ENCODE measurements around the gene PIGV.

The PIGV gene

DNA sequence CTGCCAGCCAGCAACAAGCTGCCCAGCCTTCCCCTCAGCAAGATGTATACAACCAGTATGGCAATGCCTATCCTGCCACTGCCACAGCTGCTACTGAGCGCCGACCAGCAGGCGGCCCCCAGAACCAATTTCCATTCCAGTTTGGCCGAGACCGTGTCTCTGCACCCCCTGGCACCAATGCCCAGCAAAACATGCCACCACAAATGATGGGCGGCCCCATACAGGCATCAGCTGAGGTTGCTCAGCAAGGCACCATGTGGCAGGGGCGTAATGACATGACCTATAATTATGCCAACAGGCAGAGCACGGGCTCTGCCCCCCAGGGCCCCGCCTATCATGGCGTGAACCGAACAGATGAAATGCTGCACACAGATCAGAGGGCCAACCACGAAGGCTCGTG, 13.3 kb upstream of the PIGV start:
- no peak for DNase-seq

DNA sequence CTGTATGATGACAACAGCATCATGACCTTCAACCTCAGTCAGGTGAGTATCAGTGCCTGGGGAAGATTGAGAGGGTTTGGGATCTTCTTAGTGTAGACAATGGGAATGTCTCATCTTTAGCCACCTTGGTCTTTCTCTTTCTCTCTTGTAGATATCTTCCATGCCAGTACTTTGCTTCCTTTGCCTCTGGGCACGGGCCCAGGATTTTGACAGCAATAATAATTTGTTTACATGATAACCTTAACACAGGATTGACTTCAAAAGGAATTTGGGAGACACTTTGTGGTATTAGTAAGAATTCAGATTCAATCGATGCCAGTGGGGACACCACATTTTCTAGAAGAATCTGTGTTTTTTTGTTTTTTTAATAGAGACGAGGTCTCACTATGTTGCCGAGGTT, 12.1 kb upstream of the PIGV start:
- no peak for DNase-seq

DNA sequence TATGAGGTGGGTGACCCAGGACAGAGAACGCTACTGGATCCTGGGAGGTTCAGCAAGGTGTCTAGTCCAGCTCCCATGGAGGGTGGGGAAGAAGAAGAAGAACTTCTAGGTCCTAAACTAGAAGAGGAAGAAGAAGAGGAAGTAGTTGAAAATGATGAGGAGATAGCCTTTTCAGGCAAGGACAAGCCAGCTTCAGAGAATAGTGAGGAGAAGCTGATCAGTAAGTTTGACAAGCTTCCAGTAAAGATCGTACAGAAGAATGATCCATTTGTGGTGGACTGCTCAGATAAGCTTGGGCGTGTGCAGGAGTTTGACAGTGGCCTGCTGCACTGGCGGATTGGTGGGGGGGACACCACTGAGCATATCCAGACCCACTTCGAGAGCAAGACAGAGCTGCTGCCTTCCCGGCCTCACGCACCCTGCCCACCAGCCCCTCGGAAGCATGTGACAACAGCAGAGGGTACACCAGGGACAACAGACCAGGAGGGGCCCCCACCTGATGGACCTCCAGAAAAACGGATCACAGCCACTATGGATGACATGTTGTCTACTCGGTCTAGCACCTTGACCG, 8.6 kb upstream of the PIGV start:
- no peak for DNase-seq

DNA sequence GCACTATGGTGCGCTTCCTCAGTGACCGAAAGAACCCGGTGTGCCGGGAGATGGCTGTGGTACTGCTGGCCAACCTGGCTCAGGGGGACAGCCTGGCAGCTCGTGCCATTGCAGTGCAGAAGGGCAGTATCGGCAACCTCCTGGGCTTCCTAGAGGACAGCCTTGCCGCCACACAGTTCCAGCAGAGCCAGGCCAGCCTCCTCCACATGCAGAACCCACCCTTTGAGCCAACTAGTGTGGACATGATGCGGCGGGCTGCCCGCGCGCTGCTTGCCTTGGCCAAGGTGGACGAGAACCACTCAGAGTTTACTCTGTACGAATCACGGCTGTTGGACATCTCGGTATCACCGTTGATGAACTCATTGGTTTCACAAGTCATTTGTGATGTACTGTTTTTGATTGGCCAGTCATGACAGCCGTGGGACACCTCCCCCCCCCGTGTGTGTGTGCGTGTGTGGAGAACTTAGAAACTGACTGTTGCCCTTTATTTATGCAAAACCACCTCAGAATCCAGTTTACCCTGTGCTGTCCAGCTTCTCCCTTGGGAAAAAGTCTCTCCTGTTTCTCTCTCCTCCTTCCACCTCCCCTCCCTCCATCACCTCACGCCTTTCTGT, 7.3 kb upstream of the PIGV start:
- no peak for DNase-seq

DNA sequence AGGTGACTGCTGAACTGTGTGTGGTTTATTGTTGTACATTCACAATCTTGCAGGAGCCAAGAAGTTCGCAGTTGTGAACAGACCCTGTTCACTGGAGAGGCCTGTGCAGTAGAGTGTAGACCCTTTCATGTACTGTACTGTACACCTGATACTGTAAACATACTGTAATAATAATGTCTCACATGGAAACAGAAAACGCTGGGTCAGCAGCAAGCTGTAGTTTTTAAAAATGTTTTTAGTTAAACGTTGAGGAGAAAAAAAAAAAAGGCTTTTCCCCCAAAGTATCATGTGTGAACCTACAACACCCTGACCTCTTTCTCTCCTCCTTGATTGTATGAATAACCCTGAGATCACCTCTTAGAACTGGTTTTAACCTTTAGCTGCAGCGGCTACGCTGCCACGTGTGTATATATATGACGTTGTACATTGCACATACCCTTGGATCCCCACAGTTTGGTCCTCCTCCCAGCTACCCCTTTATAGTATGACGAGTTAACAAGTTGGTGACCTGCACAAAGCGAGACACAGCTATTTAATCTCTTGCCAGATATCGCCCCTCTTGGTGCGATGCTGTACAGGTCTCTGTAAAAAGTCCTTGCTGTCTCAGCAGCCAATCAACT, 6.4 kb upstream of the PIGV start:
- DNase-seq: no peak

DNA sequence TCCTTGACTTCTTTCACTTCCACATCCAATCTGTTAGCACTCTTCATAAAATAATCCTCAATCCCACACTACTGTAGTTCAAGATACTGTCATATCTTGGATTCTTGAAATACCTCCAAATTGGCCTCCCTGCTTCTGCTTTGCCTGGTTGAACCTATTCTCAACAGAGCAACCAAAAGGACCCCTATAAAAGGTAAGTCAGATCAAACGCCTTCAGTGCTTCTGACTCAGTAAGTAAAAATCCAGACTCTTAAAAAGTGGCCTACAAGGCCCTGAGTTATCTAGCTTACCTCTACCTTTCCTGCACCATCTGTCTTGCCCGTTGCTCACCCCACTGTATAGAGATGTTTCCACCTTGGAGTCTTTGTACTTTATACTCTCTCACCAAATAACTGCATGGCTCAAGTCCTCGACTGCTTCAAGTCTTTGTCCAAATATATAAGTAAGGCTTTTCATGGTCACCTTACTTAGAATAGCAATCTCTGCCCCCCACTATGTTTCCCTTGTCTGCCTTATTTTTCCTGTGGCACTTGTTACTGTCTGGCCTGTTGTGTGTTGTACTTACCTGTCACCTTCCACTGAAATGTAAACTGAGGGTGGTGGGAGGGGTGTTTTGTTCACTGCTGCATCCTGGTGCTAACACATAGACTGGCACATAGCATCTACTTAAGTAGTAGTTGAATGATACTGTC, 5.1 kb upstream of the PIGV start:
- DNase-seq: no peak

DNA sequence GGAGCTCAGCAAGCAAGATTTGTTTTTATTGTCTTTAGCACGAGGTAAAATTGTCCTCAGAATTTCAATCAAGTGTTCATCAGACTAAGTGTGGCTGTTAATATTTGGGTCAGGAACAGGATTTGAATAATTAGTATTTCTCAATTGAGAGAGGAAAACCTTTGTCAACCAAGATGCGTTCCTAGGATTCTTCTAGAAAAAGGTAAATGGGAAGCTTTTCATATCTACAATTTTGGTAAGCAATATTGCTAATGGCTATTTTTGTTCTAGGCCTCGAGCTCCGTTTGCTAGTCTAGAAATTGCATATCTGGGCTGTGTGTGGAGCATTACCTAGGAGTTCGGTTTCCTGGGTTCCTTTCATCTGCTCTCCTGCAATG, 4.1 kb upstream of the PIGV start:
- no peak for DNase-seq

DNA sequence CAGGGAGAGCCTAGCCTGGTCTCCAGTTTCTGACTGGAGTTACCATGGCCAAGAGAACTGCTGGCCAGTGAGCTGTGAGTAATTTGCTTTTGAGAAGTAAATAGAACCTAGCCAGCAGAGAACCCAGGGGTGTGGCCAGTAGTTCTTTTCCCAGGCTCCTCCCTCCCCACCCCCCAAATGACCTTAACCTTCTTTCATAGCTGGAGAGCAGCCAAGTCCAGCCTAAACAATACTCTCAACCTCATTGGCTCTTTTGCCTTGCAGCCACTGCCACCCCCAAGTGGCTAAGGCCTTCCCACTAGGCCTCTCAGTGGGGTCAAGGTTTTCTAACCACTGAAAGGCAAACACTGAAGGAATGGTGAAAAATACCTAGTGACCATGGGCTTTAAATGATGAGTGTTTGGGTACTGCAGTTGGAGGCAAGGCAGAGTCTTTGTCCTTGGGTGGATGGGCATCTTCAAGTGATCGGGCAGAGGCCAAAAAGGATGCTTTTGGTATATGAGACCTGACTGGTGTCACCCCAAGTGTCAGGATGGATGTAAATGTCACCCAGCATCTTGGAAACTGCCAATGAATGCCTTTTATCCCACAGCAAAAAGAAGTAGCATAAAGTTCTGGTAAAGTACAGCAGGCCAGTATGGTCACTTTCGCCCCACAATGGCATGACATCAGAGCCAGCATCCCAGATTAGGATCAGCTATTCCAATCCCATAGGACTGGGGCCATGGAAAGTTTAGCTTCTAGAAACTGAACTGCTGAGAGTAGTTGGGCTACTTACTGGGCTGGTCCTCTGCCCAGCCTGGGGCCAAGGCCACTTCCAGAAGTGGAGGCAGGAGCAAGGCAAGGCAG, 3.5 kb upstream of the PIGV start:
- DNase-seq: peak in 1 of 2 donors; percentile 12

DNA sequence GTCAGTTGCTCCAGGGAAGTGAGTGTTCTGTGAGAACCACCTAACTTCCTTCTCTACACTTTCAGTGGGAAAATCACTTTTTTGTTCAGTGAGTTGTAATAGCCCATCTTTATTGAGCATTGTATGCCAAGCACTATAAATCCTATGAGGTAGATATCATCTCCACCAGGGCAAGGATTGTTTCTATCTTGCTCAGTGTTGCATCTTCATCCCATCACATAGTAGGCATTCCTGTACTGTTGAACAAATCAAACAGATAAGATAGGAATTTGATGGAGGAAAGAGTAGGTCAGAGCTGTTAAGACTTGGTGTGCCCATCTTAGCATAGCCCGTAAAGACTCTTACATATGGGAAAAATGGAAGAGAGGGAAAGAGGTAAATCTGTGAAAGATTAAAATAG, 2.9 kb upstream of the PIGV start:
- DNase-seq: no peak

DNA sequence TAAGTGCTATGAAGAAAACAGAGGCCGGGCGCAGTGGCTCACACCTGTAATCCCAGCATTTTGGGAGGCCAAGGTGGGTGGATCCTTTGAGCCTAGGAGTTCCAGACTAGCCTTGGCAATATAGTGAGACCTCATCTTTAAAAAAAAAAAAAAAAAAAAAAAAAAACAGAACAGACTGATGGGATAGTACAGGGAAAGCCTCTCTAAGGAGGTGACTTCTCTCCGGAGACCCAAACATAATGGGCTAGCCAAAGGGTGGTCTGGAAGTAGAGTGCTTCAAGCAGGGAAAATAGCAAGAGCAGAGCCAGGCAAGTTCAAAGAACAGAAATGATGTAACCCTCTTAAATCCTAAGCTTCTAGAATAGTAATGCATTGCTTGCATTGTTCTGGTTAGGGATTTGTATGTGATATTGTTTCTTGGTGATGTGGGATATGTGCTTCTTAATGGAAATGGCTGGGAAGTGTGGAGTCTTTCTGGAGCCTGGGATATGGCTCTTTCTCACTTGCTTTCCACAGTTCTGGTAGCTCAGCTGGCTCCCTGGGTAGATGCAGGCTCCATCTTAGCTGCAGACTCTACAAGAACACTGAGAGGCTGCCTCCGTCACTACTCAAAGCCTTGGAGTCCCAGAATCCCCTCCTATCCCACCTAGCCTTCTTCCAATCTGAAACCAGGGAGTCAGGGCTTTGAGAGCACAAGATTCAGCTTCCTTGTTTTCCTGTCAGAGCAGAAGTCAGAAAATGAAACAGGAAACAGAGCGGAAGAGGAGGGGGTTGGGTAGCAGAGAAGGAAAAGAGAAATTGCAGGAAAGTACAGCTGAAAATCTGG, 1.9 kb upstream of the PIGV start:
- peak in 1 of 2 donors; percentile 40 for DNase-seq

DNA sequence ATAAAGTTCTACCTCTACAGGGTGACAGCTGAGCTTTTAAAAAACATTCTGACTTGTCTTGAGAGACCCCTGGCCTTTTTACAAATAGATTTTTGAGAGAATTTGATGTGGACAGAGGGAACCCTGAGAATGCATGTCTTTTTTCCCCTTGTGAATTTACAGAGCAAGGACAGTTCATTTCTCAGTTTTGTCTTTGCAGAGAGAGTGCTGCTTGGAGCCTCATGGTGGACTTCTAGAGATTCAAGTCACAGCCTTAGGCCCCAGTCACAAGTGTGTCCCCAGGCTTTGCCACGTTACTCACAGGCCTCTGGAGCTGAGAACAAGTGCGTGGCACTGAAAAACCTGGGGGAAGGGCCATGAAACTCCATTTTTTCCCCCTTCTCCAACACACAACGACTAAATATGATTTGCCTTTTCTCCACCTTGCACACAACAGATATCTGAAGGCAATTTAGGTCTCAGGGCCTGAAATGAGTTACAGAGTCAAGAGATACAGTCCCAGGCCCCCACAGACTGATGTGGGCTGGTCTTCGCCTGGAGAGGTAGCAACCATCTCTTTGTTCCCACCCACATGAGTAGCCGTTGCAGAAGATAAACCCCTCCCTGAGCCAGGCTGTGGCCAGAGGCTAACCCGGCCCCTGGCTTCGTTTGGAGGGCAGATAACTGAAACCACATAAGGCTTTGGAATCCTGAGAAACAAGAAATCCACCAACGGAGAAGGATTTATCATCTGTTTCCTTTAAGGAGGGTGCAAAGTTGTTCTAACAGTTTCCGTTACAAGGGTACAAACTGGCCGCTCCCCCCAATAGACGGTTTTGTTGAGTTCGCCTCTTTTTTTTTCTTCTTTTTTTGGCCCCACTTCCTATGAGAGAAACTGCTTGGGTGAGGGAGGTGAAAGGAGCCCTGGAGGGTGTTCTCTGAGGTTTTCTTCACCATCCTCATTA, 1.0 kb upstream of the PIGV start:
- DNase-seq: peak; percentile 9 to 27

DNA sequence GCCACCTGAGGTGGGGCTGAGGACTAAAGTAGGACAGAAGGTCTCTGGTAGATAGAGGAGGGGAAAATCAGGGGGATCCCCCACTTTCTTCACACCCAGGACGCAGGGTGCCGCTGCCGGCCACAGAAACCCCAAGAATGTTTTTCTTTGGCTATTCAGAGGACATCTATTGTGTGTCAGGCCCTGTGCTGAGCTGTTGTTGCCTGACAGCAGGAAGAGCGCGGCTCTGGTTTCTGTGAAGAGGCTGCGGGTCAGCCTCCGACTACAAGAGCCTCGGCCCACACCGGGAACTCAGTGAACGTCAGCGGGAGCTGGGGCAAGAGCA, 407 bp upstream of the PIGV start:
- DNase-seq: peak; percentile 79 to 89

DNA sequence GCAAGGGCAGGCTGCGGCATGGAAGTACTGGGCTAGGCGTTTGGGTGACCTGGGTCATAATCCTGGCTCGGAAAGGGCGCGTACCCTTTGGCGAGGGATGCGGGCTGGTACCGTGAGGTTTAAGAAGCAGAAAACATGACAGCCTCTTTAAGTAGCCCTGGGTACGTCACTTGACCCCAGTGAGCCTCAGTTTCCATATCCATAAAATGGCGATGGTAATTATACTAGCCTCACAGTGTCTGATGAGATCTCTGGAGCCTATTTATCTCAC, 700 bp downstream of the PIGV start:
- no peak for DNase-seq

DNA sequence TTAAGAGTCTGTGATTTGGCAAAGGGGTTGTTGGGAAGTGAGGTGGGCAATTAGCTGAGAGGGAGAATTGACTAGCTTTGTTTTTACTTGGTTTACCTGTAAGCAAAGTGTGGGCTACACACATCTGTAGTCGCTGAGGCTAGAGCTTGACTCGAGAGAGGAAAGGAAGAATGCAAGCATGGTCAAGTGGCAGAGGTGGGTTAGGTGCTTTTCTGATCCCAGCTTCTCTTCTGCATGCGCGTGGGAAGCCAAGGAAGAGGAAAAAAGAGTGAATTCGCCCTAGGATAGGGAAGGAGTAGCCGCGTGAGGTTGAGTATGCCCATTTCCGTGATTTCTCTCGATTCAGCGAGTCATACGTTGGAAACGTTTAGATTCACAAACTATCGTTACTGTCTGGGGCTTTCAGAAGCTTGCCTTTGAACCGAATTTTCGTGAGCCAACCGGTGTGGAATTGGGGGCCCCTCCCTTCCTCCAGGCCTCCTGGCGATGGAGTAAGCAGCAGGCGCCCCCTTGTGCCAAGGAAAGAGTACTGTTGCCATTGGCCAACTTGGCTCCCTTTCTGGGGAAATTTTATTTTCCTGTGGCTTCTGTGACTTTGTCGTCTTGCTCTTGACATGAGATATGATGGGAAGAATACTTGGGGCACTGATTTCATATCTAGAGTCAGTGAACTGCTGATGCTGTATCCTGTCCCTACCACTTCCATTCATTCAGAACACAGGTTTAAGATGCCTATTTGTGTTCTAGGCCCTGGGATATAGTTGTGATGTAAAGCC, 1.3 kb downstream of the PIGV start:
- peak; percentile 88 to 91 for DNase-seq

DNA sequence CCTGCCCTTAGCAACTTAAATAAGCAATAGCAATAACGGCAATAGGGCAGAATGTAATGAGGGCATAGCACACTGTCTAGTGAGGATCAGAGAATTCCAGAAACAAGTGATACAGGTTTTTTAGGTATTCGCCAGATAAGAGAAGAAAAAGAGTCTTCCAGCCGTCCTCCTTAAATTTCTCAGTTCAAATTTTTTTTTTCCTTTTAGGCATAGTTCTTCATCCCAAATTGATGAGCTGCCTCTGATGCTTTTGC, 1.8 kb downstream of the PIGV start:
- DNase-seq: no peak

DNA sequence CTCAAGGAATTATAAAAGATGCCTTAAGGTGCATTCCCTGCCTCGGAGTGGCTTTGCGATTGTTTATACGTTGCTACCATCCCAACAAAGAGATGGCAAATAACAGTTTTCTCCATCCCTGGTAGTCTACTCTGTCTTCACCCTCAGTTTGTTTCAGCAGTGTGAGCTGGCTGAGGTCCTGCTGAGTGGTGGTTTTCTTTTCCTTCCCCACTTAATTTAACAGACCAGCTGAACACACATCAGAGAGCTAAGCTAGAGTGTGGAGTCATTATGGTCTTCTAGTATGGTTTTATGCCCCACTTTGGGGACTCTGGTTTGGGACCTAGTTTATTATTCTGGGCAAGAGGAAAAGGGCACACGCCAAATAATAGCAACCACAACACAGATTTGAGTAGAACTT, 2.2 kb downstream of the PIGV start:
- no peak for DNase-seq

DNA sequence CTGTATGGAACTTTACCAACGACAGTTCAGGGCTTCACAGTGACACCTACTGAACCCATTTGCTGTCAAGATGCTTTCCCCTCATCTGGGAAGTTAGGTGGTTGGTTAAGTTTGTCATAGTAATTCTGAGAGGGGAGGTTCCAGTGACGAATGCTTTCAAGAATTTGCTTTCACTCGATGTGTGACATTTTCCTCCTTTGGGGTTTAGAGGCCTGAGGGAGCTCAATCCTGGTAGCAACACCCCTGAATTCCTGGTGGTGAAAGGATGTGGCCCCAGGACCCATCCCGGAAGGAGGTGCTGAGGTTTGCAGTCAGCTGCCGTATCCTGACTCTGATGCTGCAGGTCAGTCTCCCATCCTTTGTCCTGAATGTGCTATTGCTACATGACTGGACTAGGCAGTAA, 2.8 kb downstream of the PIGV start:
- DNase-seq: peak in 1 of 2 donors; percentile 46

DNA sequence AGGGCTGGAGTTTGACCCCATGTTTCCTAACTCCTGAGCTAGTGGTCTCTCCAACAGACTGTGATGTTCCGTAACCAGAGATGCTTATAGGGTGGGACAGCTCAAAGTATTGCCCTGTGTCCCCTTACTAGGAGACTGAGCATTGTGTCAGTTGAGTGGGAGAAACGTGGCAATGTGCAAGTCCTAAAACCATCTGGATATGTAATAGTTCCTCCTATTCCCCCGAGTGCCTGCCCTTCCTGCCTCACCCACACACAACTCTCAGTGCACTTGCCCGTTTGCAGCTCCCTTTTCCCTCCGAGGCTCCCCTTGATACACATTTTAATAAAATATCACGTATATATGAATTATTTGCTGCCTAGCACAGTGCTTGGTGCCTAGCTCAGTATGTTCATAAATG, 3.4 kb downstream of the PIGV start:
- no peak for DNase-seq

DNA sequence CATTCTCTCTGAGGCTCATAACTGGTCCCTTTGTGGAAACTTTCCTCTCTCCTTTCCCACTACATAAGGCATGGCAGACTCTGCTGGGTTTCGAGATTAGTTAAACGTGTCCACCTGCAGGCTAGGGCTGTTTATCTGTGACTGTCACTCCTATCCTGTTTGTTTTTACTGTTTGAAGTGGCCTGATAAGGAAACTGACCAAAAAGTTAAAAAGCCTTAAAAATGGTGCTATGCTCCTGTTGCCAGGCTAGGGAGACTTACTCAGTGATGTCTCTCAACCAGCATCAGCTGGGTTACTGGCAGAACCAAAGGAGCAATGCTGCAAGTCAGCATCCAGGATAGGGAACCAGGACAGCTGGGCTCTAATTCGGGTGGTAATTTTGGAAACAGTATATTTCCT, 3.9 kb downstream of the PIGV start:
- DNase-seq: no peak

DNA sequence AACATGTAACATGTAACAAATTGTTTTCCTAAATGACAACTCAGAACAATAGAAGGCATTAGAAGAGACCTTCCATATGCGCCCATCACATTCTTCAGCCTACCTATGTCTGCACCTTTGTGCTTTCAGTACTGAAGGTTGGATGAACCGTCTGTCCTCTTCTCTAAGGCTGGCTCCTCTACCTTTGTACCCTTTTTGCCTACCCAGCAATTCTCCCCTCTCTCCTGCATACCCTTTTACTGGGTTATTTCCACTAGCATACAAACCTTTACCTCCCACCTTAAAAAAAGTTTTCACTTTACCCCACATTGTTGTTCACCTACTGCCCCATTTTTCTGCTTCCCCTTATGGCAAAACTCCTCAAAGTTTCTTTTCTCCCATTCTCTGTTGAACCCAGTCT, 5.2 kb downstream of the PIGV start:
- no peak for DNase-seq

DNA sequence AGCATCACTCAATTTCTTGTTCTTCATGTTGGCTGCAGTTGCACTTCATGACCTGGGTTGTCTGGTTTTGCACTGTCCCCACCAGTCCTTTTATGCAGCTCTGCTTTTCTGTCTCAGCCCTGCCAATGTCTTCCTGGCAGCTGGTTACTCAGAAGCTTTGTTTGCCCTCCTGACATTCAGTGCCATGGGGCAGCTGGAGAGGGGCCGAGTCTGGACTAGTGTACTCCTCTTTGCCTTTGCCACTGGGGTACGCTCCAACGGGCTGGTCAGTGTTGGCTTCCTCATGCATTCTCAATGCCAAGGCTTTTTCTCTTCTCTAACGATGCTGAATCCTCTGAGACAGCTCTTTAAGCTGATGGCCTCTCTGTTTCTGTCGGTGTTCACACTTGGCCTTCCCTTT, 6.6 kb downstream of the PIGV start:
- no peak for DNase-seq

Measured in CD4-positive, alpha-beta T cell treated with Interferon alpha-2 for 1 hour (primary cell).